Stimulated activated CD8-positive, alpha-beta memory T cell treated with anti-CD3 and anti-CD28 coated beads, Interleukin-7, amount 100 ng/mL, for 24 hours (primary cell): ENCODE data around the gene PLEKHA6.

ENCODE experiments used
- DNase-seq: peaks from one replicate; pipeline ENCODE4 v3.0.0-alpha.2; 2020; ENCODE audit warnings: low read depth

PLEKHA6 gene

DNA sequence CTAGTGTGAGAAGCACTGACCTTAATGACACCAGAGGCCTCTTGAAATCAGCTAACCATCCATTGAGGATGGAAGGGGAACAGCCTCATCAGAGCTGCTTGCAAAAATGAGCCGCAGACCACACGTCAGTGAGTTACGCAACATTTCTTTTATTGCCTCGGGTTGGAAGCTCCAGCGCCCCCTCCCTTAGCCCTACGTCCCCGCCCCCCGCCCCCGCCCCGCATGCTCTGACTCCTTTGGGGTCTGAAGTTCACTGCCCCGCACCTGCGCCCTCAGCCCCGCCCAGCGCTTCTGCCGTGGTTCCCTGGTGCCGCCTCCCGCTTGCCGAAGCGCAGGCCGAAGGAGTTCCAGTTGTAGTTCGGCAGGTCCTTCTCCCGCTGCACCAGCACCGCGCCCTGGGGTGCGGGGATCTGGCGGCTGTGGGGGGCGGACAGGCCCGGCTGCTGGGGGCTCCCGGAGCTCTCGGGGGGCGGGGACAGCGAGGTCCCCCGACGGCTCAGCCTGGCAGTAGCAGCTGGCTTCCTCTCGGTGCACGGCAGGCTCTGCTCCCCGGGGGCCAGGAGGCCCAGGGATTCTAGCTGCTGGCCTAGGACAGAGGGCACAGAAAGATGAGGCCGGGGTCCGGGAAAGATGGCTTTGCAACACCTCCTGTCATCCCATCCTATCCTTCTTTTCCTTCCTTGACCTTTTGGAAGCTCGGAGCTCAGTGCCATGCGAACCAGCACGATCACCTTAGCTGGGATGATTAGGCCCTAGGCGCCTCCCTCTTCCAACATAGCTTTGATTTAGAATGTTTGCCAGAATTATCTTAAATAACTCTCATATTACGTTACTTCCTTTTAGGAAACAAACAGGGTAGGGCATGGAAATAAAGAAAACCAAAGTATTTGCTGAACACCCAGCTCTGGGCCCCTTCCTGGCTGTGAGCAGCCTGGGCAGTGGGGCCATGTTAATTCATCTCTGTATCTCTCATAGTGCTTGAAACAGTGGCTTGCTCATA is 169.2 kb downstream of the PLEKHA6 start:
- no peak for DNase-seq

DNA sequence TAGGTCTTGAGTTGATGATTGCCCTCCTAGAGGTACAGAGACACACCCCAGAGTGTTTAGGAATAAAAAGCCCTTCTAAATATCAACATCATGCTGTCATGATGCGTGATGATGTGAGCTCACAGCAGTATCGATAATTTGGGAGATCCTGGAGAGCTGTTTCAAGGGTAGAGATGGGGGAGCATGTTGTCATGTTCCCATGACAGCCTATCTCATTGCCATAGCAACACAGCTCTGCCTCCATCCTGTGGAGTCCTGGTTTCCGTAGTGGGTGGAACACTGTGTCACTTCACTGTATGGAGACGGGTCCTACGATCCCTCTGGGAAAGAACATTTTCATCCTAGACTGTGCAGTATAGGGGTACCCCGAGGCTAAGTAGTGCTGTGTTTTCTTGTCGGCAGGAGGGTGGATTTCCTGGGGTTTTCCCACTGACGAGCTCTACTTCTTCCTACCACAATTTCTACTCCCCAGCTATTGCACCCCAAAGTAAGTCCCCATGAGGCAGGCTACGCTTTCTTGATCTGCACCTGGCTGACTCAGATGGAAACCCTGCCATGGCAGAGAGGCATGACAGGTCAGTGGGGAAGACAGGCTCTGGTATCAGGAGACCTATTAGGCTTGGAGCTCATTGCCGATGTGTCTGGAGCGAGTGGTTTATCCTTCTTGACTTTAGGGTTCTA is 170.6 kb downstream of the PLEKHA6 start:
- no peak for DNase-seq

DNA sequence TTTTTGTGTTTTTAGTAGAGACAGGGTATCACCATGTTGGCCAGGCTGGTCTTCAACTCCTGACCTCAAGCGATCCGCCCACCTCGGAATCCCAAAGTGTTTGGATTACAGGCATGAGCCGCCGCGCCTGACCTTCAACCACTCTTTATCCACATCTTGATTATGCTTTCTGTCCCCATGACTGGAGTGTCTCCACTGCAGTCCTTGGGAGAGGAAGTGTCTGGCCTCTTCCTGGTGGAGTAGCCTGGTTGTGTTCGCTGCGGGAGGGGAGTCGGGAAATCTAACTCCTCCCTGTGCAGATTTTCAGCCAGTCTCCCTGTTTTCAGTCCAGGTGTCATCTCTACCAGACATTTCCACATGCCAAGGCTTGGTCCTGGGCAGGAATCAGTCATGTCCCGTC is 173.1 kb downstream of the PLEKHA6 start:
- no peak for DNase-seq

DNA sequence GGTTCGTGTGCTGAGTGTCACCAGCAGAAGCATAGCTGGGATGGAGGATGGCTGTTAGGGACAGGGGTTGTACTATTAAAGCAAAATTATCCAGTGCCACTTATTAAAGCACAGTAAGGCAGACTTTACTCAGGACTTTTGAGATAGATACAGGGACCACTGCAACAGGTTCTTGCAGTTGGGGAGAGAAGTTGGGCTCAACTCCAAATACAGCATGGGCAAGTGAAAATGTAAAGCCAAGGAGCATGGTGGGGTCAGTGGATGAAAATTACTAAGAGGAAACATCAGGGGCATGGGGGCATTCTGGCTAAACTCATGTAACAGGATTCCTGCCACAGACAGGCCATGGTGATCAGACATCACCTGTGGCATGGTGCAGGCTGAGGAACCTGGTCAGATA is 178.6 kb downstream of the PLEKHA6 start:
- DNase-seq, result no peak

DNA sequence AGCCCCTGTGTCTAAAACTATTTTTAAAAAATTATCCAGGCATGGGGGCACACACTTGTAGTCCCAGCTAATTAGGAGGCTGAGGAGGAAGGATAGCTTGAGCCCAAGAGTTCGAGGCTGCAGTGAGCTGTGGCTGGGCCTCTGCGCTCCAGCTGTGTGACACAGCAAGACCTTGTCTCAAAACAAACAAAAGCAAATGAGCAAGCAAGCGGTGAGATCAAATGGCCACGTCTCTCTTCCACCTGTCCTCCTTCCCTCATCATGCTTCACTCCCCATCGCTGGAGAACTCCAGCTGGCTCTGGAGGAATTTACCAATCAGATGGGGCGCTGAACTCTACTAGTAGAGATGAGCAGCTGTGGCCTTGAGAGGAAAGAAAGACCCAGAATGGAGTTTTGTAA is 179.6 kb downstream of the PLEKHA6 start:
- DNase-seq, result no peak

DNA sequence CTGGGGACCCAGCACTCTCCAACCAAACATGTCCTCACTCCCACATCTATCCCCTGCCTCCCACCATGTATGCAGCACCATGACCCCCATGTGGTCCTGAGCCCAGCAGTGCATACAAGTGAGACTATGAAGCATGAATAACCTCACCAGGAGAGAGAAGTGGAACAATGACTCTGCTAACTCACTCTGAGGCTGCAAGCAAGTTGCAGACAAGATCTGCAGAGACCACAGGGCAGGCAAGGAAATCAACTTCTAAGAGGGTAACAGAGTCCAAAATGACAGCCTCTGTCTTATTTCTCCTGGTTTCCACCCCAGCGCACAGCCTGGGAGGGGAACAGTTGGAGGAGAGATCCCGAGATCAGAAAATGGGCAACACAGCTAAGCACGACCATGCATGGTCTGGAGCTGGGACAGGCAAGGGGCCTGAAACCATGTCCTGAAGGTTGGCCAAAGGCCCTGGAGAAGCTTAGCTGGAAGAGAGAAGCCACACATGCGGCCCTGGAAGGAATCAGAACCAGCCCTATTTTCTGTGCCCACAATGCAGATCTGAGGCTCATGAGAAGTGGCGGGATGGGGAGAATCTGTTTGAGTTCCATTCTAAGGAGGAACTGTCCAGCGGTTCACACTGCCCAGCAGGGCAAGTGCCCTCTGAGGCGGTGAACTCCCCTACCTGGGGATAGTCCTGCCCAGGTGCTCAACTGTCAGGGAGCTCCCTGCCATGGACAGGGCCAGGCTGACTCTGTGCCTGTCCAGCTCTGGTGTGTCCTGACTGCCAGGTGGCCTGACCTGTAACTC is 181.0 kb downstream of the PLEKHA6 start:
- DNase-seq, result no peak

DNA sequence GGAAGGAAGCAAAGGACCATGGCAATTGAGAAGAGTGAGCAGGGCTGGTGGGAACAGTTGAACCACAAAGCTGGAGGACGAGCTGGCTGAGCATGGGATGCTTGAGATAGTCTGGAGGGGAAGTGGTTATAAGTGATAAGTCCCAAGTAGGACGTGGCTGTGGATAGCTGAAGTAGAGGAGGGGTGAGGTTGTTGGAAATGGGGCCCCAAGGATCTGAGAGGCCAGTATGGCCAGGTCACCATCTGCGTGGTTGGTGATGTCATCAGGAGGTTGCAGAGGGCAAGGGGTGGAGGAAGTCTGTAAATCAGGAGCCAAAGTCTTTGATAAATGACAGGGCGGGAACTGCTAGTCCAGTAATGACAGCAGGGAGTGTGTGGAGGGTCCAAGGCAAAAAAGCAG is 182.6 kb downstream of the PLEKHA6 start:
- DNase-seq, result no peak

DNA sequence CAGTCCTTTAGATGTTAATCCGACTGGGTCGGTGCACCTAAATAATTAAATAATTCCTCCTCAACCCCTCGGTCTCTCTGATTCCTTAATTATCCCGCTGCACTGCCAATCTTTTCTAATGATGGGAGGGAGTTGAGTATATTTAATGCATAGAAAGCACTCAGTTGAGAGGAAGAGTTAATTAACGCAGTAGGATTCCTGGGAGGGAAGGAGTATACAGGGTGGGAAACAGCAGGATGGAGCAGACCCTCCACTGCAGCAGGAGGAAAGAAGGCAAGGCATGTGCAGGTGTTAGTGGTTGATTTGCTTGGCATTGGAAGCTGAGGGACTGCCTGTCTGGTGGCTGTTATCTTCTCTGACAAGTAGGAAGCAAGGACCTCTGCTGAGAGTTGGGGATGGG is 183.7 kb downstream of the PLEKHA6 start:
- no peak for DNase-seq

DNA sequence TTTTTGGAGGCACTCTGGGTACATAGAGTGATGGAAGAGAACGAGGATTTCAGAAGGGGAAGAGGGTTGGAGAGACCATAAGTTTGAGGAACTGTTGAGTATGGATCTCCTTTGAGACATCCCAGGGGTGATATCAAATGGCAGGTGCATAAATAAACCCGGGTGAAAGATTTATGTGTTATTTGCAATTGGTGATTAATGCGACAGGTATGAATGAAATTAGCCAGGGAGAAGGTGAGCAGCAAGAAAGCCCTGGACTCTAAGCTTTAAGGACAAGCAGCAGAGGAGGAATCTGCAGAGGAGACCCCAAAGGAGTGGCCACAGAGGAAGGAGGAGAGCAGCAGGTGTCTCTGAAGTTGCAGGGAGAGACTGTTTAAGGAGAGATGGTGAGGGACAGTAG is 184.8 kb downstream of the PLEKHA6 start:
- DNase-seq, result no peak

DNA sequence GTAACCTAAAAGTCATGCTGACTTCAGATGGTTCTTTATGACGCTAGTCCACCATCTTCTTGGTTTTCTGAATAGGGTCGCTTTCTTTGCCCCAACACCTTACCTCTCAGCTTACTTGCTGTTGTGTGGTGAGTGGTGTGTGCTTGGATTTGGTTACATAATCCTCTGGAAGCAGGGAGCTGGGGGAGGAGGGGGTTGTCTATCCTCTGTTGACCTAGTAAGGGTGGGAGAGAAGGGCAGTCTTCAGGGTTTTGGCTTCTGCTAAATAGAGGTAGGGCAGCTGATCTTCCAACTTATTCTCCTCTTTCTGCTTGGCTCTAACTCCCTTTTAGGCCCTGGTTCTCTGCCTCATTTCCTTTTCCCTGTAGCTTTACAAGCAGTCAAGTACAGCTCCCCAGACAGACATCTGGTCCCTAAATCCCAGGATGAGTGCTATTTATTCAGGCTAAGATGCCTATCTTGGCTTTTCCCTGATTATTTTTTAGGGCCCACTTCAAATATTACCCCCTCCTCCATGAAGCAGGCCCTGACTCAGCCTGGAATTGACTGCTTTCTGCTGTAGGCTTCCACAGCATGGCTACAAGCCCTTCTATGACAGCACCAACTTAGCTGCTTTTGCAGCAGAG is 187.2 kb downstream of the PLEKHA6 start:
- no peak for DNase-seq

DNA sequence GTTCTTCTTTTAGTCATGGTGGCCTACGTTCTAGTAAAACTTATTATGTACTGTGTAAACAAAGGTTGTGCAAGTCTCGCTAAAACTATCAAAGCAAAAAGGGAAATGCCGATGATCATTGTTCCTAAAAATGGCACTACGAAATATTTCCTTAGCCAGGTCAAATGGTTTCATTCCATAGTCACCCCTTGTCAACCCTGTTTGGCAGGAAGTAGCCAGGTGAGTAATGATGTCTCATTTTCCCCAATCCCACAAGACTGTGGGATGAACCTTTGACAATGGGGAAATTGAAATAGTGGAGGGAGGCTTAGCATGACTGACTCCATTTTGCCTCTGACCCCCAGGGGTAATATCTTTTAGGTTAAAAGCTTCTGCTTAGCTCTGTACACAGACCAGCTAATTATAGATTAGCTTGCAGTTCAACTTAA is 188.0 kb downstream of the PLEKHA6 start:
- no peak for DNase-seq

DNA sequence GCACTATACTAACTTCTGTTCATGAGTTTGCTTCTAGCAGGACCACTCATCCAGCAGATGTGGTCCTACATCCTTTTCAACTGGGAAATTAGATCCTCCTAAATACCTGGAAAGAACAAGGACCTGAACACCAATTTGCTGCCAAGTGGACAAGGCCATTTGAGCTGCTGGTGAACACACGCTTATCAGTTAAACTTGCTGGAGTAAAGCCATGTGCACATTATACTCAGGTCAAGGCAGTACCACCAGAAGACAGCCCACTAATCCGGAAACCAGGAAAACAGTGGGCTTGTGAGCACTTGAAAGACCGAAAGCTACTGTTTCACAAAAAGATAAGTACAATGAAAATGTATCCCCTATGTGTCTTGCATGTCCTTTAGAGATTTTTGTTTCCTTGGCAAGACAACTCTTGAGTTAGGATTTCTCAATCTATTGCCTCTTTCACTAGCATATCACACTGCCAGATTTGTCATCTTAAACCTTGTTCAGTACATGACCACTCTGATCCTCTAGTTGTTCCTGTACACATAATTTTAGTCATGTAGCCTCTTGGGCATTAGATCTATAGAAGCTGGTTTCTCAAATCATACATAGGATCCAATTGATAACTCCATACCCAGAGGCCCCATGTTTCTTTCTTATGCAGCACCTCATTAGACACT is 189.1 kb downstream of the PLEKHA6 start:
- no peak for DNase-seq

DNA sequence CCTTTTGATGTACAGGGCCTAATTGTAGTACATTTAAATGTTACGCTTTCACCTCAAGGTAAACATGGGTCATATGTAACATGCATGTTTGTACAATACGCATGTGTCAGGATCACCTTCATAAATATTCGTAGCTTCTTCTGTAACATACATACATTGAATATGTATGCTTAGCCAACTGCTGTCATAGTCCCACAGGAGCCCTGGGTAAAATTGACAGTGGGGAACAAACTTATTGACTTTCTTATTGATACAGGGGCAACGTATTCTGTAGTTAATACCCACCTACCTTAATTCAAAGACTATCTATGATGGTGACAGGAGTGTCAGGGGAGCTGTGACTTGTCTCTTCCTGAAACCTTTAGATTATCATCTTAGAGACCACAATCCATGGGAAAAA is 189.9 kb downstream of the PLEKHA6 start:
- DNase-seq, result no peak
